GM19193 (cell line): ENCODE data around the gene ARMCX5.

Experiments
- POLR2A ChIP-seq: IDR thresholded peaks from 4 replicates; pipeline ENCODE4 v1.6.1; 2011; ENCODE audit not compliant: insufficient read depth, insufficient read length; ENCODE audit errors: extremely low read depth

ARMCX5 gene

GRCh38 chrX:102652031-102652688 lies 52.8 kb downstream of the ARMCX5 start:
- TF ChIP-seq POLR2A = no peak
